22Rv1 (cell line): ENCODE measurements around the gene KIAA2012.
A peak's percentile ranks its signal among the peaks of the same experiment; 100 is the strongest.

Experiments
- H3K27ac ChIP-seq: fragments of 450-650 bp; 2 replicates; pipeline ENCODE4 v1.5.1; 2017
- ZFX ChIP-seq: fragments of 450-650 bp; IDR thresholded peaks from 2 replicates; pipeline ENCODE4 v1.6.1; 2017; ENCODE audit warnings: antibody characterized with exemption, borderline replicate concordance
- TF ChIP-seq, protein P1 (sequence below): fragments of 450-650 bp; IDR thresholded peaks from 2 replicates; pipeline ENCODE4 v1.5.1; 2017; ENCODE audit warnings: mild to moderate bottlenecking

Gene KIAA2012

DNA sequence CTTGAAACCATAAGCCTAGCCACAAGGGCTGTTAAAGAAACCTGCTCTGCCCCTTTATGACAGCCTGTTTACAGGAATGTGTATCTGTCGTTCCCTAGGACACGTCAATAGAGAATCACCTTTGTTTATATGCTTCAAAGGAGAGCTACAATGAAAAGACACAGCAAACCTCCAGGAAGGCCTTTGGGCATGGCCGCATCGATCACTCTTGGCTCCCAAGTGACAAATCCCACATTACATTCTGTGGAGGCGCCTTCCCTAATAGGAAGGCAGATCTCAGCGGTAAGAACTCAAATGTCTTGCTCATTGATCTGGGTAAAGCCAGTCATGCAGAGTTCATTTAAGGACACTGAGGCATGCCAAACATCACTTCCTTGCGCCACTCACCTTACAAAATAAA is 26.5 kb downstream of the KIAA2012 start:
- no peak overlapping the region for H3K27ac ChIP-seq
- TF ChIP-seq ZFX, result no peak
- TF ChIP-seq, protein P1, sequence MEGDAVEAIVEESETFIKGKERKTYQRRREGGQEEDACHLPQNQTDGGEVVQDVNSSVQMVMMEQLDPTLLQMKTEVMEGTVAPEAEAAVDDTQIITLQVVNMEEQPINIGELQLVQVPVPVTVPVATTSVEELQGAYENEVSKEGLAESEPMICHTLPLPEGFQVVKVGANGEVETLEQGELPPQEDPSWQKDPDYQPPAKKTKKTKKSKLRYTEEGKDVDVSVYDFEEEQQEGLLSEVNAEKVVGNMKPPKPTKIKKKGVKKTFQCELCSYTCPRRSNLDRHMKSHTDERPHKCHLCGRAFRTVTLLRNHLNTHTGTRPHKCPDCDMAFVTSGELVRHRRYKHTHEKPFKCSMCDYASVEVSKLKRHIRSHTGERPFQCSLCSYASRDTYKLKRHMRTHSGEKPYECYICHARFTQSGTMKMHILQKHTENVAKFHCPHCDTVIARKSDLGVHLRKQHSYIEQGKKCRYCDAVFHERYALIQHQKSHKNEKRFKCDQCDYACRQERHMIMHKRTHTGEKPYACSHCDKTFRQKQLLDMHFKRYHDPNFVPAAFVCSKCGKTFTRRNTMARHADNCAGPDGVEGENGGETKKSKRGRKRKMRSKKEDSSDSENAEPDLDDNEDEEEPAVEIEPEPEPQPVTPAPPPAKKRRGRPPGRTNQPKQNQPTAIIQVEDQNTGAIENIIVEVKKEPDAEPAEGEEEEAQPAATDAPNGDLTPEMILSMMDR, result no peak

DNA sequence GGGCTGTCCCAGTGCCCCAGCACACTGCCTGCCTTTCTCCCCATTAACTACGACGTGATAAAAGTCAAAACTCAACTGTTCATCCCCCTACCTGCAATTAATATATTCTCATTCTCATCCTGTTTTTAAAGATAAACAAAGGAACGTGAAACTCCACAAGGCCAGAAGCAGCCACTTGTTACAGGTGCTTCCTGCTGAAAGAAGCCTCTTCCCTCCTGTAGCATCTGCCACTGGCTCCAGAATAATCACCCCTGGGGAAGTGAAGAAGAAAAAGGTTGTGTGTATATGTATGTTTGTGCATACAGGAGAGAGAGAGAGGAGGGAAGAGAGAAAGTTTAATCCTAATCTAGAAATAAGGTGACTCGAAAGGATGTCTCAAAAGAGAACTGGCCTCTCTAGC is 27.1 kb downstream of the KIAA2012 start:
- H3K27ac ChIP-seq, result no peak overlapping the region
- no peak for TF ChIP-seq ZFX
- TF ChIP-seq, protein P1, result no peak

DNA sequence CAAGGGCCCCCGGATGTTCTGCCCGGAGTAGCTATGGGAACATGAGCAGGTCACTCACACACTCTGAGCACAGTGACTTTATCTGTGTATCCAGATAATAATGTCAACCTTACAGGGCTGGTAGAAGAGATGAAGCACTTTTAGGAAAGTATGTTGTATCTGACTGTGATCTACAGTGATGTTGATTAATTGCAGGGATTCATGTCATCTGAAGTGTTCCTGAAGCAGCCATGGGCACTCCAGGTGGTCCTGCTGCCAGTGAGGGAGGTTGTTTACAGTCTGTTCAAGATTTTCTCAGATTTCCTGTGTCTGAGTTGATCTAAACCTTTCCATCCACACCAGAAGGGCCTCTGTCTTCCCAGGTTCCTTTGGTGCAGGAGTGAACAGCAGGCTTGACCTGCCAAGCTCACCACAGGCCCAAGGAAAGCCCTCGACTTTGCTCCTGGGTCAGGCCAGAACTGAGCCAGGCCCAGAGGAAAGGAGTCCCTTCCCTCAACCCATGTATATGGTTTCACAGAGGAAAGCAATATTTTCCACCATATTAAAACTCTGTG is 28.0 kb downstream of the KIAA2012 start:
- no peak overlapping the region for H3K27ac ChIP-seq
- no peak for TF ChIP-seq ZFX
- TF ChIP-seq, protein P1, result no peak

DNA sequence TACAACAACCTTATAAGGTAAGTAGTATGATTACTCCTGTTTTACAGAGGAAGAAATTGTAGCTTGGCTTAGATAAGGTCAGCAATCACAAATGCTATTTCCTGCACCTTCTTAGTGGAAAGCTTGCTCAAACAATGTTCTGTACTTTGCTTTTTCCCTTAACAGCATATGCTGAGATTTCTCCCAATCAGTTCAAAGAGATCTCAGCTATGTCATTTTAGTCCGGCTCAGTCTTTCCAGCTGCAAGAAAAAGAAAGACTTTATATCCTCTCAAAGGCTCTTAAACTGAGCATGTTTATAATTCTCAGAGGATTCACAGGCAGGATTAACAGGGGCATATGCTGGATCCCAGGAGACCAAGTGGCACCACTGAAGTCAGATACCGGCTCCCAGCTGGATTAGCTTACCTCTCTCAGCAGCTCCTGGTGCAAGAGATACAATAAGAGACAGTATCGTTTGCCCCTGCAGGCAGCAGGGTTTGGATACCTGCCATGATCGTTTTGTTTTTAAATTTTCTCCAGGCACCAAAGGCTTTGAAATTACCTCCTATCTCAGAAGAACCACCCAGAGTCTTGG is 29.5 kb downstream of the KIAA2012 start:
- TF ChIP-seq ZFX, result no peak
- TF ChIP-seq, protein P1, result no peak
- H3K27ac ChIP-seq, result no peak overlapping the region

DNA sequence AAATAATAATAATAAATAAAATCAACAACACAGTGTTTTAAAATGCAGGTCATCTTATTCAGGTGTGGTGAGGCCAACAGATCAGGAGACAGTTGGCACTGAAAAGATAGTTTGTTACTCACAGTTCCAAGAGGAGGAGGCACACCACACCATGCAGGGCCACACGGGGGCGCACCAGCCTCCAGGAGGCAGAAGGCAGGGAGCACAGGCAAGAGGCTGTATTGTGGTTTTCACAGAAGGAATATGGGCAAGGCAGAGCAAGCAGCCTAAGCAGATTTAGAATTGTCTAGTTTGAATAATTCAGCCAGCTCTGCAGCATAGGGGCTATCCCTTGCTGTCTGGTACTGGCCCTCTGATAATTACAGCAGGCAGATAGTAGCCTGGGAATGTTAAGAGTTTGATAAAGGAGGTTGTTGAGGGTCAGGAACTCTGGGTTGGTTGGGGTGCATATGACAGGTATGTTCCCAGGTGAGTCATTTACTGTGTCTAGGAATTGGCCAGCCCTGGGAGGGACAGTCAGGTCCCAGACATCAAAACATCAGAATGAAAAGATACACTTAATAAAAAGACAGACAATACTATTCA is 31.3 kb downstream of the KIAA2012 start:
- no peak overlapping the region for H3K27ac ChIP-seq
- no peak for TF ChIP-seq ZFX
- TF ChIP-seq, protein P1, result peak; percentile 87

DNA sequence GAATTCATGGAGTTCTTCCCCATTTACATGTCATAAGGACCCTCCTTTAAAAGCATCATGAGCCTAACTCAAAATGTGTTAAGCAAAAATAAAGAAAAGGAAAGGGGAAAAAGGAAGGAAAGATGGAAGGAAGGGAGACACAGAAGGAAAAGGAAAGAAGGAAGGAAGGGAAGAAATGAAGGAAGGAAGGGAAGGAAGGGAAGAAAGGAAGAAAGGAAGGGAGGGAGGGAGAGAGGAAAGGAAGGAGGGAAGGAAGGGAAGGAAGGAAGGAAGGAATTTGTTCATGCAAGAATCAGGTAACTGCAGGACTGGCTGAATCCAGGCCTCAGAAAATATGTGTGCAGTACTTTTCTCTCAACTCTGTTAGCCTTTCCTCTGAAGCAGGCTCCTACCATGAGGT is 32.0 kb downstream of the KIAA2012 start:
- TF ChIP-seq ZFX, result no peak
- TF ChIP-seq, protein P1, result no peak
- no peak overlapping the region for H3K27ac ChIP-seq

DNA sequence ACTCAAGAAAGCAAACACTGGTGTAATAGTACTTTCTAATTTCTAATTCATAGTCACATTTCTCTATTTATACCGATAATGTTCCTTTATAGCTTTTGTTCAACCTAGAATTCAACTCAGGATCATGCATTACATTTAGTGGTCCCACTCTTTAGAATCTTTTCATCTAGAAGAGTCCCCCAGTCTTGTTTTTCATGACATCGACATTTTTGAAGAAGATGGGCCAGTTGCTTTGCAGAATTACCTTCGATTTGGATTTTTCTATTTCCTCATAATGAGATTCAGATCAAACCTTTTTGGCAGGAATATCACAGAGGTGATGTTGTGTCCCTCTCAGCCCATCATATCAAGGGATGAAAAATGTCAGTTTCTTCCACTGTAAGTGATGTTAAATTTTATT is 35.3 kb downstream of the KIAA2012 start:
- TF ChIP-seq, protein P1, result no peak
- no peak for TF ChIP-seq ZFX
- H3K27ac ChIP-seq, result no peak overlapping the region
